ENCODE measurements around the gene ALB.

ALB gene

DNA sequence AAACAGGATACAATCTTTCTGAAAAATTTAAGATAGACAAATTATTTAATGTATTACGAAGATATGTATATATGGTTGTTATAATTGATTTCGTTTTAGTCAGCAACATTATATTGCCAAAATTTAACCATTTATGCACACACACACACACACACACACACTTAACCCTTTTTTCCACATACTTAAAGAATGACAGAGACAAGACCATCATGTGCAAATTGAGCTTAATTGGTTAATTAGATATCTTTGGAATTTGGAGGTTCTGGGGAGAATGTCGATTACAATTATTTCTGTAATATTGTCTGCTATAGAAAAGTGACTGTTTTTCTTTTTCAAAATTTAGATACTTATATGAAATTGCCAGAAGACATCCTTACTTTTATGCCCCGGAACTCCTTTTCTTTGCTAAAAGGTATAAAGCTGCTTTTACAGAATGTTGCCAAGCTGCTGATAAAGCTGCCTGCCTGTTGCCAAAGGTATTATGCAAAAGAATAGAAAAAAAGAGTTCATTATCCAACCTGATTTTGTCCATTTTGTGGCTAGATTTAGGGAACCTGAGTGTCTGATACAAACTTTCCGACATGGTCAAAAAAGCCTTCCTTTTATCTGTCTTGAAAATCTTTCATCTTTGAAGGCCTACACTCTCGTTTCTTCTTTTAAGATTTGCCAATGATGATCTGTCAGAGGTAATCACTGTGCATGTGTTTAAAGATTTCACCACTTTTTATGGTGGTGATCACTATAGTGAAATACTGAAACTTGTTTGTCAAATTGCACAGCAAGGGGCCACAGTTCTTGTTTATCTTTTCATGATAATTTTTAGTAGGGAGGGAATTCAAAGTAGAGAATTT is 5.2 kb downstream of the ALB start:
- no peak for DNase-seq

DNA sequence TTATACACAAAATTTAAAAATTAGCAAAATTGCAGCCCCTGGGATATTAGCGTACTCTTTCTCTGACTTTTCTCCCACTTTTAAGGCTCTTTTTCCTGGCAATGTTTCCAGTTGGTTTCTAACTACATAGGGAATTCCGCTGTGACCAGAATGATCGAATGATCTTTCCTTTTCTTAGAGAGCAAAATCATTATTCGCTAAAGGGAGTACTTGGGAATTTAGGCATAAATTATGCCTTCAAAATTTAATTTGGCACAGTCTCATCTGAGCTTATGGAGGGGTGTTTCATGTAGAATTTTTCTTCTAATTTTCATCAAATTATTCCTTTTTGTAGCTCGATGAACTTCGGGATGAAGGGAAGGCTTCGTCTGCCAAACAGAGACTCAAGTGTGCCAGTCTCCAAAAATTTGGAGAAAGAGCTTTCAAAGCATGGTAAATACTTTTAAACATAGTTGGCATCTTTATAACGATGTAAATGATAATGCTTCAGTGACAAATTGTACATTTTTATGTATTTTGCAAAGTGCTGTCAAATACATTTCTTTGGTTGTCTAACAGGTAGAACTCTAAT is 6.0 kb downstream of the ALB start:
- DNase-seq = no peak

DNA sequence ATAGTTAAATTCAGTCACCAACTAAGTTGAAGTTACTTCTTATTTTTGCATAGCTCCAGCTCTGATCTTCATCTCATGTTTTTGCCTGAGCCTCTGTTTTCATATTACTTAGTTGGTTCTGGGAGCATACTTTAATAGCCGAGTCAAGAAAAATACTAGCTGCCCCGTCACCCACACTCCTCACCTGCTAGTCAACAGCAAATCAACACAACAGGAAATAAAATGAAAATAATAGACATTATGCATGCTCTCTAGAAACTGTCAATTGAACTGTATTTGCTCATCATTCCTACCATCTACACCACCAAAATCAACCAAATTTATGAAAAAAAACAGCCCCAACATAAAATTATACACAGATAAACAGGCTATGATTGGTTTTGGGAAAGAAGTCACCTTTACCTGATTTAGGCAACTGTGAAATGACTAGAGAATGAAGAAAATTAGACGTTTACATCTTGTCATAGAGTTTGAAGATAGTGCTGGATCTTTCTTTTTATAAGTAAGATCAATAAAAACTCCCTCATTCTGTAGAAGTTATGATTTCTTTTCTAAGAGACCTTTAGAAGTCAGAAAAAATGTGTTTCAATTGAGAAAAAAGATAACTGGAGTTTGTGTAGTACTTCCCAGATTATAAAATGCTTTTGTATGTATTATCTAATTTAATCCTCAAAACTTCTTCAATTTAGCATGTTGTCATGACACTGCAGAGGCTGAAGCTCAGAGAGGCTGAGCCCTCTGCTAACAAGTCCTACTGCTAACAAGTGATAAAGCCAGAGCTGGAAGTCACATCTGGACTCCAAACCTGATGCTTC is 7.0 kb downstream of the ALB start:
- DNase-seq = no peak

DNA sequence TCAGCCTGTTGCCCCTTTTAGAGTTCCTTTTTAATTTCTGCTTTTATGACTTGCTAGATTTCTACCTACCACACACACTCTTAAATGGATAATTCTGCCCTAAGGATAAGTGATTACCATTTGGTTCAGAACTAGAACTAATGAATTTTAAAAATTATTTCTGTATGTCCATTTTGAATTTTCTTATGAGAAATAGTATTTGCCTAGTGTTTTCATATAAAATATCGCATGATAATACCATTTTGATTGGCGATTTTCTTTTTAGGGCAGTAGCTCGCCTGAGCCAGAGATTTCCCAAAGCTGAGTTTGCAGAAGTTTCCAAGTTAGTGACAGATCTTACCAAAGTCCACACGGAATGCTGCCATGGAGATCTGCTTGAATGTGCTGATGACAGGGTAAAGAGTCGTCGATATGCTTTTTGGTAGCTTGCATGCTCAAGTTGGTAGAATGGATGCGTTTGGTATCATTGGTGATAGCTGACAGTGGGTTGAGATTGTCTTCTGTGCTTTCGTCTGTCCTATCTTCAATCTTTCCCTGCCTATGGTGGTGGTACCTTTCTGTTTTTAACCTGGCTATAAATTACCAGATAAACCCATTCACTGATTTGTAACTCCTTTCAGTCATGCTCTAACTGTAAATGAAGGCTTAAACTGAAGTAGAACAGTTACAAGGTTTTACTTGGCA is 7.8 kb downstream of the ALB start:
- no peak for DNase-seq

DNA sequence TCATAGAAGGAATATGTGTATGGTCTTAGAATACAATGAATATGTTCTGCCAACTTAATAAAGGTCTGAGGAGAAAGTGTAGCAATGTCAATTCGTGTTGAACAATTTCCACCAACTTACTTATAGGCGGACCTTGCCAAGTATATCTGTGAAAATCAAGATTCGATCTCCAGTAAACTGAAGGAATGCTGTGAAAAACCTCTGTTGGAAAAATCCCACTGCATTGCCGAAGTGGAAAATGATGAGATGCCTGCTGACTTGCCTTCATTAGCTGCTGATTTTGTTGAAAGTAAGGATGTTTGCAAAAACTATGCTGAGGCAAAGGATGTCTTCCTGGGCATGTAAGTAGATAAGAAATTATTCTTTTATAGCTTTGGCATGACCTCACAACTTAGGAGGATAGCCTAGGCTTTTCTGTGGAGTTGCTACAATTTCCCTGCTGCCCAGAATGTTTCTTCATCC is 9.2 kb downstream of the ALB start:
- no peak for DNase-seq

DNA sequence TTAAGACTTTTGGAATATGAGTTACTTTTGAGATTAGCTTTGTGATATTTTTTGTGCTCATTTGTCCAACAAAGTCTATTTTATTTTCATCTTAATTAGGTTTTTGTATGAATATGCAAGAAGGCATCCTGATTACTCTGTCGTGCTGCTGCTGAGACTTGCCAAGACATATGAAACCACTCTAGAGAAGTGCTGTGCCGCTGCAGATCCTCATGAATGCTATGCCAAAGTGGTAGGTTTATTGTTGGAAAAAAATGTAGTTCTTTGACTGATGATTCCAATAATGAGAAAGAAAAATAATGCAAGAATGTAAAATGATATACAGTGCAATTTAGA is 10.8 kb downstream of the ALB start:
- DNase-seq = no peak

DNA sequence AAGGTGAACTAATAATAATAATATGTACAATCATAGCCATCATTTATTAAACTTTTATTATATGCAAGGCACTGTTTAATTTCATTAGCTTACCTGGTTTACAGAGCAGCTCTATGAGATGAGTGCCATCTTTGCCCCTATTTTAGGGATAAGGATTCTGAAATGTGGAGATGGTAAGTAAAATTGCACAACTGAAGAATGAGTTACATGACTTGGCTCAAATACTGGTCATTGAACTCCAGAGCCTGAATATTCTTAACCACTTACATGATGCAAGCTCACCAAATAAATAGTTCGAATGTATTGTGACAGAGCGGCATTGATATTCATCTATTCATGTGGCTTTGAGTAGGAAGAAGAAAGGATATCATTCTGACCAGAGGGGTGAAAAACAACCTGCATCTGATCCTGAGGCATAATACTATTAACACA is 11.7 kb downstream of the ALB start:
- no peak for DNase-seq

GRCh38 chr4:73416423-73417087 is 12.5 kb downstream of the ALB start:
- no peak for DNase-seq

GRCh38 chr4:73417342-73417741 is 13.3 kb downstream of the ALB start:
- DNase-seq = no peak

DNA sequence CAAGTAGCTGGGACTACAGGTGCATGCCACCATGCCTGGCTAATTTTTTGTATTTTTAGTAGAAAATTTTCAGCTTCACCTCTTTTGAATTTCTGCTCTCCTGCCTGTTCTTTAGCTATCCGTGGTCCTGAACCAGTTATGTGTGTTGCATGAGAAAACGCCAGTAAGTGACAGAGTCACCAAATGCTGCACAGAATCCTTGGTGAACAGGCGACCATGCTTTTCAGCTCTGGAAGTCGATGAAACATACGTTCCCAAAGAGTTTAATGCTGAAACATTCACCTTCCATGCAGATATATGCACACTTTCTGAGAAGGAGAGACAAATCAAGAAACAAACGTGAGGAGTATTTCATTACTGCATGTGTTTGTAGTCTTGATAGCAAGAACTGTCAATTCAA is 13.9 kb downstream of the ALB start:
- DNase-seq = no peak

DNA sequence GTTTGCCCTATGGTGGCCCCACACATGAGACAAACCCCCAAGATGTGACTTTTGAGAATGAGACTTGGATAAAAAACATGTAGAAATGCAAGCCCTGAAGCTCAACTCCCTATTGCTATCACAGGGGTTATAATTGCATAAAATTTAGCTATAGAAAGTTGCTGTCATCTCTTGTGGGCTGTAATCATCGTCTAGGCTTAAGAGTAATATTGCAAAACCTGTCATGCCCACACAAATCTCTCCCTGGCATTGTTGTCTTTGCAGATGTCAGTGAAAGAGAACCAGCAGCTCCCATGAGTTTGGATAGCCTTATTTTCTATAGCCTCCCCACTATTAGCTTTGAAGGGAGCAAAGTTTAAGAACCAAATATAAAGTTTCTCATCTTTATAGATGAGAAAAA is 14.6 kb downstream of the ALB start:
- DNase-seq = no peak

- no peak for DNase-seq
Observed at GRCh38 chr4:73419106-73420038, 15.3 kb downstream of the ALB start.

- no peak for DNase-seq
Observed at GRCh38 chr4:73420615-73421014, 16.5 kb downstream of the ALB start.

- no peak for DNase-seq
Observed at GRCh38 chr4:73421708-73422457, 17.8 kb downstream of the ALB start.

GRCh38 chr4:73422458-73422752 is 18.3 kb downstream of the ALB start:
- no peak for DNase-seq

GRCh38 chr4:73423184-73423583 is 19.1 kb downstream of the ALB start:
- DNase-seq = no peak

GRCh38 chr4:73426666-73427065 is 22.6 kb downstream of the ALB start:
- DNase-seq = no peak

DNA sequence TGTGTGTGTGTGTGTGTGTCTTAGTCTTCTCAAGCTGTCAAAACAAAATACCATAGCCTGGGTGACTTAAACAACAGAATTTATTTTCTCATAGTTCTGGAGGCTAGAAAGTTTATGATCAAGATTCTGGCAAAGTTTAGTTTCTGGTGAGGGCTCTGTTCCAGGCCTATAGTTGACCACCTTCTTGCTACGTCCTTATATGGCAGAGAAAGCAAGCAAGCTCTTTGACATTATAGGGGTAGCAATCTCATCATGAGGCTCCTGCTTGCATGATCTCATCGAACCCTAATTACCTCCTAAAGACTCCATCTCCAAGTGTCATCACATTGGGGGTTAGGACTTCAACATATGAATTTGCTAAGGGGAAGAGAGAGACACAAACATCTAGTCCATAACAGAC is 25.0 kb downstream of the ALB start:
- DNase-seq = no peak

DNA sequence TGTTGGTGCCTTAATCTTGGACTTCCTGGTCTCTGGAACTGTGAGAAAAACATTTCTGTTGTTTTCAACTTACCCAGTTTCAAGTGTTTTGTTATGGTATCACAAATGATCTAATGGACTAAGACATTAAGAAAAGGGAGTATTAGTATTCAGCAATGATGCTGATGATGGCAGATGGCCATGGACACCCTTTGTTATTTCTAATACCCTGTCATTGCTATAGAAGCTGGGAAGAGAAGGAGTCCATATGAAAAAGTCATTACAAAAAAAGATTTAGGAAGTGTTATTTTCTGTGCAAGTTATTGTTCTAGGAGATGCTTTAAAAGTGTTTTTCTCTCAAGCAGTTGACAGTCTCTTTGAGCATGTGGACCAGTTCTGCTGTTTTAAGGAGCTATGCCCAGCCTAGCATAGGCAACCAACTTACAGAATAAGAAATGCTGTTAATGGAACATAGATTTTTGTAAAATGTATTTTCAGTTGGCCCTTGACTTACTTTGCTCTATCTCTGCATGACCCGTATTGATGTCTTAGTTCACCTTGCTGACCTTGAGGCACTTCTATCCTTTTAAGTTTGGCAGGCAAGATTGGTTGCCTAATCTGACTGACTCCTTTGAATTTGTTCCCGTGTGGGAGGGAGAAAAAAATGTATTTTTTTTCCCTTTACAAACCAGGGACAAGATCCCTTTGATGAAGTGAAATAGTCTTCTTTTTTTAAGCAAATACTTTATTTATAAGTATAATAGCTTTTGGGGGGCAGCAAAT is 25.9 kb downstream of the ALB start:
- no peak for DNase-seq

GRCh38 chr4:73431813-73432168 is 27.7 kb downstream of the ALB start:
- no peak for DNase-seq

Measured in HCEC 1CT (cell line).